GM10248 (cell line): ENCODE results near the gene REC8.

Source experiments
- CTCF ChIA-PET: fragments of 300-600 bp; sonication (Branson Sonifier 250); formaldehyde crosslinking; extraction: SDS; loops from one replicate; lab custom pipeline; 2021; ENCODE audit warnings: antibody characterized with exemption; lab: Yijun Ruan, JAX
- POLR2A ChIA-PET: fragments of 350-650 bp; sonication (Branson Sonifier 250); formaldehyde crosslinking; extraction: SDS; loops from one replicate; lab custom pipeline; 2020; ENCODE audit warnings: antibody characterized with exemption; lab: Yijun Ruan, JAX
- DNase-seq: peaks from one replicate; pipeline ENCODE4 v3.0.0; 2012; ENCODE audit errors: extremely low spot score
- CTCF ChIP-seq: IDR thresholded peaks from 2 replicates; pipeline ENCODE4 v1.5.1; 2012; ENCODE audit warnings: mild to moderate bottlenecking, low read depth; ENCODE audit errors: extremely low read depth, missing control alignments, control extremely low read depth

Gene REC8

DNA sequence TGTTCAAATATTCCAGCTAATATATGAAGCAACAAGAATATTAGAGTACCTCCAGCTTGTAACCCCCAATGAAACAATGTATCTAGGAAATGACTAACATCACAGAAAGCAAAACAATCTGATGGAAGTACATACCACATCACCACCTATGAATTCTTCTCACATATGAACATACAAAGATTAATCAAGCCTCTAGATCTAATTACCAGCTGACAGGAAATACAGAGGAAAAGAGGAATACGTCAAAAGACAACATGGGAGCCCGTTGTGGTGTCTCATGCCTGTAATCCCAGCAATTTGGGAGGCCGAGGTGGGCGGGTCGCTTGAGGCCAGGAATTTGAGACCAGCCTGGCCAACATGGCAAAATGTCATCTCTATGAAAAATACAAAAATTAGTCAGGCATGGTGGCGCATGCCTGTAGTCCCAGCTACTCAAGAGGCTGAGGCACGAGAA is 52.8 kb downstream of the REC8 start:
- CTCF ChIA-PET: interaction anchor here (0.9 to 2.1 kb wide), 3 partner anchors 9 to 68 kb away, joined by 3 to 9 read pairs (median 7); partner anchors contain the start of genes MDP1 and TINF2
- POLR2A ChIA-PET: no interaction called here
- DNase-seq: no peak
- no peak for TF ChIP-seq CTCF

GRCh38 chr14:24226473-24226872 is 54.6 kb downstream of the REC8 start:
- no peak for TF ChIP-seq CTCF
- POLR2A ChIA-PET: no interaction called here
- CTCF ChIA-PET: interaction anchor here (1.1 to 2.7 kb wide), 4 partner anchors 11 to 70 kb away, joined by 4 to 22 read pairs (median 14); partner anchors contain the start of genes MDP1 and TINF2
- no peak for DNase-seq

- CTCF ChIA-PET: interaction anchor here (1.2 to 2.7 kb wide), 8 partner anchors 9 to 72 kb away, joined by 3 to 22 read pairs (median 5); partner anchors contain the start of genes IRF9, MDP1 and TINF2
- DNase-seq: no peak
- POLR2A ChIA-PET: interaction anchor here (0.6 kb wide), 2 partner anchors 14 to 64 kb away, joined by 4 read pairs; no protein-coding TSS in a partner anchor
- TF ChIP-seq CTCF: no peak
Measured at GRCh38 chr14:24228902-24229301, 57.0 kb downstream of the REC8 start.
